Measurements from ENCODE around the gene SCARF2.
A peak's percentile ranks its signal among the peaks of the same experiment; 100 is the strongest.

Gene SCARF2

GRCh38 chr22:20431511-20432192, 6.0 kb downstream of the SCARF2 start:
- no peak overlapping the region for H3K4me3 ChIP-seq (replicated peaks; ENCODE audit: insufficient read depth, low read length)
- TF ChIP-seq SPI1 (IDR thresholded peaks at IDR 0.05; ENCODE audit: borderline replicate concordance, low read depth): no peak
- no peak for TF ChIP-seq POLR2AphosphoS5 (IDR thresholded peaks at IDR 0.05; ENCODE audit: low read depth)
- TF ChIP-seq REST (IDR thresholded peaks at IDR 0.05; ENCODE audit: insufficient replicate concordance, low read depth): no peak
- no peak for TF ChIP-seq CTCF (IDR thresholded peaks at IDR 0.05; ENCODE audit: insufficient read depth, low read length)
- no peak for TF ChIP-seq GABPA (IDR thresholded peaks at IDR 0.05; ENCODE audit: low read depth)
- no peak overlapping the region for H3K27ac ChIP-seq (replicated peaks)
- DNase-seq (ENCODE audit: low read depth in 1 of 2, low spot score in 1 of 2): no peak
- H3K27me3 ChIP-seq (ENCODE audit: insufficient read depth, poor library complexity, severe bottlenecking): peaks cover 70% of the 10 kb centered on the region

- H3K27me3 ChIP-seq (ENCODE audit: insufficient read depth, poor library complexity, severe bottlenecking): peaks cover 71% of the 10 kb centered on the region
Observed at GRCh38 chr22:20430720-20431510, 6.7 kb downstream of the SCARF2 start.

More at GRCh38 chr22:20430720-20431510, 6.7 kb downstream of the SCARF2 start:
- Histone ChIP-seq H3K27ac (replicated peaks) (no peak overlapping the region), H3K4me3 (replicated peaks; ENCODE audit: insufficient read depth, low read length) (peak overlapping the region; percentile 27)
- DNase-seq (ENCODE audit: low read depth in 1 of 2, low spot score in 1 of 2): peak; percentile 60 to 70
- TF ChIP-seq CTCF (IDR thresholded peaks at IDR 0.05; ENCODE audit: insufficient read depth, low read length) (no peak), POLR2AphosphoS5 (IDR thresholded peaks at IDR 0.05; ENCODE audit: low read depth) (no peak), SPI1 (IDR thresholded peaks at IDR 0.05; ENCODE audit: borderline replicate concordance, low read depth) (no peak), REST (IDR thresholded peaks at IDR 0.05; ENCODE audit: insufficient replicate concordance, low read depth) (no peak), GABPA (IDR thresholded peaks at IDR 0.05; ENCODE audit: low read depth) (no peak)
